Astrocyte of the cerebellum (primary cell): ENCODE measurements around the gene TSGA10IP.

Source experiments
- DNase-seq: peaks from one replicate; pipeline ENCODE4 v3.0.0-alpha.2; 2011; ENCODE audit warnings: low read depth
- H3K4me3 ChIP-seq: 2 replicates; pipeline ENCODE4 v1.5.1; 2011; ENCODE audit warnings: mild to moderate bottlenecking, low read depth, low read length, moderate library complexity
- CTCF ChIP-seq: IDR thresholded peaks from 2 replicates; pipeline ENCODE4 v1.5.1; 2012; ENCODE audit warnings: low read length, low read depth, moderate library complexity, mild to moderate bottlenecking; ENCODE audit errors: missing control alignments
- in situ Hi-C: cut with HindIII; loops from 2 replicates; pipeline ENCODE4 v1.10.0; 2017; ENCODE audit warnings: low sequenced_read_pairs

TSGA10IP gene

GRCh38 chr11:65907878-65908277, 37.4 kb upstream of the TSGA10IP start:
- in situ Hi-C loops, result no loop called here
- H3K4me3 ChIP-seq, result no peak overlapping the region
- DNase-seq, result no peak
- no peak for TF ChIP-seq CTCF

GRCh38 chr11:65911682-65912568, 33.4 kb upstream of the TSGA10IP start:
- H3K4me3 ChIP-seq, result no peak overlapping the region
- no peak for DNase-seq
- TF ChIP-seq CTCF, result peak; percentile 23
- in situ Hi-C loops, result no loop called here

GRCh38 chr11:65912845-65913244, 32.4 kb upstream of the TSGA10IP start:
- in situ Hi-C loops, result no loop called here
- no peak for DNase-seq
- TF ChIP-seq CTCF, result no peak
- H3K4me3 ChIP-seq, result no peak overlapping the region

GRCh38 chr11:65915101-65915820, 30.0 kb upstream of the TSGA10IP start:
- no peak for DNase-seq
- in situ Hi-C loops, result no loop called here
- TF ChIP-seq CTCF, result no peak
- no peak overlapping the region for H3K4me3 ChIP-seq

- DNase-seq, result peak; percentile 84
- no peak for TF ChIP-seq CTCF
- in situ Hi-C loops, result no loop called here
- peak overlapping the region; percentile 13 for H3K4me3 ChIP-seq
These were observed 29.4 kb upstream of the TSGA10IP start for GRCh38 chr11:65915821-65916251.

- TF ChIP-seq CTCF, result no peak
- no peak for DNase-seq
- in situ Hi-C loops, result no loop called here
- H3K4me3 ChIP-seq, result no peak overlapping the region
These were observed 28.9 kb upstream of the TSGA10IP start for GRCh38 chr11:65916391-65916790.
